HepG2 (cell line): ENCODE measurements around the gene SRPRB. TPM values are rescaled to one million over a fixed set of nuclear protein-coding genes. Genes with fewer than 3 reads are reported as not detected.

Source experiments
- ATAC-seq: fragments of 200-7000 bp; cut with Tn5 transposase; 3 replicates; pipeline ENCODE4 v1.9.1; 2020; ENCODE audit warnings: mild to moderate bottlenecking, moderate library complexity
- BruUV-seq: library from RNA; stranded (reverse); fragments of 400-500 nt; replicated peaks from 2 replicates; lab custom pipeline; 2021; lab: Mats Ljungman, UMichigan
- CTCF ChIA-PET: fragments of 300-600 bp; formaldehyde crosslinking; extraction: SDS; loops from one replicate; lab custom pipeline; 2021; ENCODE audit warnings: low total read pairs, inconsistent platforms, low intra/inter-chr PET ratio; lab: Yijun Ruan, JAX
- POLR2A ChIA-PET: fragments of 350-600 bp; sonication (Branson Sonifier 250); formaldehyde crosslinking; loops from one replicate; lab custom pipeline; 2020; ENCODE audit warnings: antibody characterized with exemption, inconsistent platforms; lab: Yijun Ruan, JAX
- DNase-seq: peaks from one replicate; pipeline ENCODE4 v3.0.0-alpha.2; 2015; ENCODE audit warnings: low spot score
- FAIRE-seq: peaks from 3 replicates; lab custom pipeline; 2011; peaks lifted over from hg19 to GRCh38; lab: Jason Lieb, UNC
- H2AFZ ChIP-seq: one replicate; pipeline ENCODE4 v1.6.1; 2011; ENCODE audit warnings: low read length, inconsistent platforms
- H3K27ac ChIP-seq: fragments of 300-600 bp; 3 replicates; pipeline ENCODE4 v1.8.0; 2011; ENCODE audit warnings: mixed run types, mild to moderate bottlenecking, mixed read lengths, low read length, inconsistent platforms; ENCODE audit not compliant: insufficient read depth; ENCODE audit errors: extremely low read length
- H3K27me3 ChIP-seq, 2 experiments: fragments of 200-600 bp in 1 of 2; 2 replicates in 1 of 2; 3 replicates in 1 of 2; pipeline versions ENCODE4 v1.6.0 to v1.8.0; 2011; ENCODE audit warnings: low read length in 2 of 2, mild to moderate bottlenecking in 2 of 2, moderate library complexity in 2 of 2, inconsistent platforms in 1 of 2; ENCODE audit not compliant: insufficient read depth in 2 of 2, control insufficient read depth in 1 of 2
- H3K36me3 ChIP-seq, 2 experiments: fragments of 200-600 bp in 1 of 2; replicated peaks in 1 of 2; 2 replicates in 1 of 2; 3 replicates in 1 of 2; pipeline versions ENCODE4 v1.5.1 to v1.8.0; 2011; ENCODE audit warnings: low read length in 2 of 2, inconsistent platforms in 1 of 2; ENCODE audit not compliant: insufficient read depth in 2 of 2, control insufficient read depth in 1 of 2
- H3K4me1 ChIP-seq: 2 replicates; pipeline ENCODE4 v1.5.1; 2012; ENCODE audit warnings: low read length, inconsistent platforms; ENCODE audit not compliant: insufficient read depth
- H3K4me2 ChIP-seq: 2 replicates; pipeline ENCODE4 v1.6.0; 2011; ENCODE audit warnings: low read depth, low read length, inconsistent platforms
- H3K4me3 ChIP-seq, 3 experiments: fragments of 200-600 bp in 1 of 3; sonication (generic), shearing (Covaris generic) in 1 of 3; replicated peaks in 1 of 3; 2 replicates each; pipeline ENCODE4 v1.5.1; 2011 to 2016; ENCODE audit warnings: low read length in 3 of 3, inconsistent platforms in 2 of 3, low read depth in 2 of 3, mild to moderate bottlenecking in 2 of 3, control low read depth in 1 of 3, mixed read lengths in 1 of 3; ENCODE audit not compliant: insufficient read depth in 1 of 3
- H3K79me2 ChIP-seq: one replicate; pipeline ENCODE4 v1.6.1; 2011; ENCODE audit warnings: low read length, inconsistent platforms; ENCODE audit not compliant: insufficient read depth
- H3K9ac ChIP-seq: 2 replicates; pipeline ENCODE4 v1.6.0; 2011; ENCODE audit warnings: mild to moderate bottlenecking, low read depth, low read length, inconsistent platforms; ENCODE audit not compliant: insufficient read depth
- H3K9me3 ChIP-seq: 2 replicates; pipeline ENCODE4 v1.5.1; 2012; ENCODE audit warnings: mild to moderate bottlenecking, low read length
- H4K20me1 ChIP-seq: 2 replicates; pipeline ENCODE4 v1.6.0; 2011; ENCODE audit warnings: inconsistent platforms, mild to moderate bottlenecking, low read length, moderate library complexity; ENCODE audit not compliant: insufficient read depth
- CREB1 ChIP-seq, 2 experiments: fragments of 450-650 bp in 1 of 2; IDR thresholded peaks; 2 replicates each; pipeline ENCODE4 v1.6.1; 2016 to 2017; ENCODE audit warnings: control low read depth in 1 of 2, mild to moderate bottlenecking in 1 of 2, missing compliant biosample characterization in 1 of 2, missing genetic modification characterization in 1 of 2
- ERF ChIP-seq: IDR thresholded peaks from 2 replicates; pipeline ENCODE4 v1.6.1; 2018; ENCODE audit warnings: missing biosample characterization, missing genetic modification reagents
- KLF13 ChIP-seq: sonication (generic); formaldehyde crosslinking; IDR thresholded peaks from 2 replicates; pipeline ENCODE4 v1.4.0; 2020; ENCODE audit warnings: mild to moderate bottlenecking, missing genetic modification reagents
- MLLT10 ChIP-seq: sonication (generic); formaldehyde crosslinking; IDR thresholded peaks from 2 replicates; pipeline ENCODE4 v1.4.0; 2020; ENCODE audit warnings: missing genetic modification reagents
- SIN3A ChIP-seq: IDR thresholded peaks from 2 replicates; pipeline ENCODE4 v1.6.1; 2011; ENCODE audit warnings: low read depth, mild to moderate bottlenecking, control low read depth, low read length, borderline replicate concordance
- TARDBP ChIP-seq: sonication (generic); formaldehyde crosslinking; IDR thresholded peaks from 2 replicates; pipeline ENCODE4 v1.8.0; 2022; ENCODE audit warnings: mild to moderate bottlenecking, missing genetic modification reagents
- TFDP2 ChIP-seq: sonication (generic); formaldehyde crosslinking; IDR thresholded peaks from 2 replicates; pipeline ENCODE4 v1.4.0; 2020; ENCODE audit warnings: missing genetic modification reagents
- ZNF24 ChIP-seq: fragments of 450-650 bp; IDR thresholded peaks from 2 replicates; pipeline ENCODE4 v1.6.1; 2017; ENCODE audit warnings: antibody characterized with exemption, mild to moderate bottlenecking
- ZSCAN9 ChIP-seq: IDR thresholded peaks from 2 replicates; pipeline ENCODE4 v1.6.1; 2016; ENCODE audit warnings: borderline replicate concordance
- WGBS: methylation state at CpG from one replicate; pipeline ENCODE4 v1.1.6; 2017; ENCODE audit warnings: low lambda C conversion rate; 5-methylcytosine and 5-hydroxymethylcytosine counted together
- in situ Hi-C: cut with HindIII; loops from 2 replicates; pipeline ENCODE4 v1.10.0; 2017; ENCODE audit warnings: low pct_unique_long_range_greater_than_20kb; ENCODE audit not compliant: extremely low pct_ligation_motif_present
- intact Hi-C: fragments of 100-400 bp; cut with micrococcal nuclease; formaldehyde crosslinking; loops from one replicate; pipeline ENCODE4 v1.10.0; 2022; ENCODE audit not compliant: unreplicated experiment
- polyA plus RNA-seq, 8 experiments: library from polyadenylated mRNA; depleted of rRNA in 3 of 8; stranded (reverse) in 7 of 8; unstranded in 1 of 8; fragments of >200 nt; fragmentation: Illumina TruSeq in 4 of 8; extraction: Trizol in 4 of 8; gene quantifications; 2 replicates each; pipeline versions ENCODE4 v1.2.1 to v1.2.3, GENCODE V29; 2011 to 2016; ENCODE audit warnings: low read depth in 4 of 8, missing spikeins in 1 of 8, mixed read lengths in 1 of 8; ENCODE audit not compliant: insufficient read depth in 1 of 8
- total RNA-seq, 5 experiments: library from RNA; depleted of rRNA; stranded (reverse); fragments of >200 nt; fragmentation: Illumina TruSeq; extraction: Trizol; gene quantifications; 2 replicates each; pipeline ENCODE4 v1.2.3, GENCODE V29; 2016; ENCODE audit warnings: low read depth in 1 of 5

The SRPRB gene
- total and polyA plus RNA-seq, 2 of the 13 experiments (the other 11 are each of a cell fraction or from before 2014, with no cell fraction given), result 41.0 to 111 TPM

DNA sequence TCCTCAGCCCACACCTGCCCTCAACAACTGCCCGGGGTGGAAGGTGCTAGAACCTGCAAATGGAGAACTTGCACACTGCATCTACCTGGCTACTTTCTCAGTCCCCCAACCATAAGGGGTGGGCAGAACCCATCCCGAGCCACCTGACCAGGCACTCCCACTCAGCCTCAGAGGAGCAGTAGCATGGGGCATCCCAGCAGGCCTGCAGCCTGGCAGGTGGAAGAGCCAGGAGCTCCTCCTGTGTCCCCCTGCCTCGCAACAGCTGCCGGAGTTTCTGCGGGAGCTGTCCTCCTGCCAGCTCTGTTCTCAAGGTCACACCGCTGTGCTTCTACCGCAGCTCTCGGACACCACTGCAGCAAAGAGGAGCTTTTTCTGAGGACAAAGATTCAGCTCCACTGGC is 62.6 kb downstream of the SRPRB start (continued):
- TF ChIP-seq TFDP2 (CRISPR knock-in tag), result no peak
- TF ChIP-seq ERF (CRISPR knock-in tag), result no peak
- TF ChIP-seq CREB1 (IDR thresholded peaks at IDR 0.05), result no peak
- TF ChIP-seq CREB1 (CRISPR knock-in tag; IDR thresholded peaks at IDR 0.05), result no peak
- TF ChIP-seq SIN3A, result no peak

DNA sequence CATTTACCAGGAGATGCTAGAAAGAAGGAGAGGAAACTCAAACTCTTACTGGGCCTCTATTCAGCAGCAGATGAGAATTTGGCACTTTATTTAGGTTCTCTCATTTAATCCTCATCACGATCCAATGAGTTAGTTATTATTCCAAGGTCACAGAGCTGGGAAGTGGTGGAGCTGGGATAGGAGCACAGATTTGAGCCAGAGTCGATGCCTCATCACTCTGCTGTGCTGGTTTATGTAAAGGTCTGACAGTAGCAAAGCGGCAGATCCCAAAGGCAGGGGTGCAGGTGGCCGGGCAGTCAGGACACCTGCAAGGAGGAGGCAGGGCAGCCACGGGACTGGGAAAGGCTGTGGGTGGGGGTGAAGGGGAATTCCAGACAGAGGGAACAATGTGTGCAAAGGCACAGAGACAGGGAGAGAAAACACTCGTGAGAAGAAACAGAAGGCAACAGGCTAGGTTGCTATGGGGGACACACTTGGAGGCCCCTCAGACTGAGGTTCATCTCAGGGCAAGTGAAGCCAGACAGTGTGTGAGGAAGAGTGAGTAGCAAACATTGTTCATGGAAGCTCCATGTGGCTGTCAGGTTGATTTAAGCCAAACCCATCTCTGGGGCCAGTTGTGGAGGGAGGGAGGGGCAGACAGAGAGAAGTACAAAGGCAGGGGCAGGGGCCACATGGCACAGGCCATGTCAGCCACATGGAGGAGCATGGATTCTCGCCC is 63.3 kb downstream of the SRPRB start:
- H4K20me1 ChIP-seq, result no peaks in the 10 kb centered on the region
- H3K9me3 ChIP-seq, result no peaks in the 10 kb centered on the region
- no peak overlapping the region for H3K4me3 ChIP-seq
- H3K9ac ChIP-seq, result no peak overlapping the region
- peaks cover 5 to 49% of the 10 kb centered on the region in 2 experiments; a peak in 3 of 5 replicates for H3K27me3 ChIP-seq
- no peak overlapping the region for H2AFZ ChIP-seq
- intact Hi-C loops, result no loop called here
- in situ Hi-C loops, result no loop called here
- DNase-seq (no peak), ATAC-seq (no peak), FAIRE-seq (no peak)
- H3K4me2 ChIP-seq, result no peak overlapping the region
- no peak overlapping the region for H3K27ac ChIP-seq
- CTCF ChIA-PET, result no interaction called here
- no peaks in the 10 kb centered on the region for H3K4me1 ChIP-seq
- BruUV-seq, result no TSS peak
- TF ChIP-seq ZSCAN9, result no peak
- TF ChIP-seq ZNF24, result no peak
- no peak for TF ChIP-seq KLF13
- TF ChIP-seq TARDBP, result no peak
- no peak for TF ChIP-seq MLLT10 (CRISPR knock-in tag)
- POLR2A ChIA-PET, result no interaction called here
- H3K36me3 ChIP-seq, result no peaks in the 10 kb centered on the region
- no peaks in the 10 kb centered on the region for H3K79me2 ChIP-seq
- WGBS, result 15% methylated on average over 7 of the region's 7 CpGs
